Adipocyte (in vitro differentiated cells): ENCODE data around the gene AURKB.
"Not testable (repeated sequence)": the region's sequence is repeated elsewhere in the genome, so short reads cannot be mapped to it uniquely, and the experiment has no call there.

Source experiments
- DNase-seq: peaks from one replicate; pipeline ENCODE4 v3.0.0-alpha.2; 2015; ENCODE audit warnings: low read depth
- H3K27me3 ChIP-seq: replicated peaks from 2 replicates; pipeline ENCODE4 v1.7.0; 2013; ENCODE audit warnings: mild to moderate bottlenecking, low read length, moderate library complexity; ENCODE audit not compliant: control insufficient read depth, insufficient read depth
- H3K36me3 ChIP-seq: 2 replicates; pipeline ENCODE4 v1.7.0; 2013; ENCODE audit warnings: low read length, mild to moderate bottlenecking, moderate library complexity; ENCODE audit not compliant: control insufficient read depth, insufficient read depth, severe bottlenecking
- H3K4me1 ChIP-seq: 2 replicates; pipeline ENCODE4 v1.7.0; 2013; ENCODE audit warnings: mild to moderate bottlenecking, low read length, moderate library complexity; ENCODE audit not compliant: control insufficient read depth, insufficient read depth
- H3K4me3 ChIP-seq: 2 replicates; pipeline ENCODE4 v1.7.0; 2013; ENCODE audit warnings: mild to moderate bottlenecking, low read length, moderate library complexity
- H3K9ac ChIP-seq: 2 replicates; pipeline ENCODE4 v1.7.0; 2013; ENCODE audit warnings: mild to moderate bottlenecking, low read length, moderate library complexity
- H3K9me3 ChIP-seq: 2 replicates; pipeline ENCODE4 v1.7.0; 2013; ENCODE audit warnings: mild to moderate bottlenecking, low read length, moderate library complexity; ENCODE audit not compliant: control insufficient read depth

AURKB gene

GRCh38 chr17:8186446-8186786 lies 24.0 kb downstream of the AURKB start:
- Histone ChIP-seq H3K9ac (peak overlapping the region; percentile 84), H3K9me3 (no peaks in the 10 kb centered on the region), H3K27me3 (no peaks in the 10 kb centered on the region), H3K36me3 (no peaks in the 10 kb centered on the region), H3K4me1 (peaks cover 23% of the 10 kb centered on the region), H3K4me3 (peak overlapping the region; percentile 93)
- DNase-seq = no peak

GRCh38 chr17:8185582-8186445 lies 24.6 kb downstream of the AURKB start:
- Histone ChIP-seq H3K4me3 (peak overlapping the region; percentile 93), H3K36me3 (no peaks in the 10 kb centered on the region), H3K27me3 (no peaks in the 10 kb centered on the region), H3K9ac (peak overlapping the region; percentile 84), H3K9me3 (no peaks in the 10 kb centered on the region), H3K4me1 (peaks cover 22% of the 10 kb centered on the region)
- DNase-seq = peak; percentile 79

GRCh38 chr17:8176998-8177731 lies 33.2 kb downstream of the AURKB start:
- DNase-seq = no peak
- no peaks in the 10 kb centered on the region for H3K9me3 ChIP-seq
- peak overlapping the region; percentile 91 for H3K4me3 ChIP-seq
- H3K4me1 ChIP-seq = peaks cover 20% of the 10 kb centered on the region
- H3K36me3 ChIP-seq = no peaks in the 10 kb centered on the region
- peak overlapping the region; percentile 92 for H3K9ac ChIP-seq
- no peaks in the 10 kb centered on the region for H3K27me3 ChIP-seq

- H3K4me3 ChIP-seq = peak within 1 kb of the TSS; percentile 91
- peak within 1 kb of the TSS; percentile 92 for H3K9ac ChIP-seq
- peak; percentile 97 for DNase-seq
- H3K36me3 ChIP-seq = no peaks in the 10 kb centered on the region
- H3K9me3 ChIP-seq = no peaks in the 10 kb centered on the region
- H3K4me1 ChIP-seq = peaks cover 20% of the 10 kb centered on the region
- no peaks in the 10 kb centered on the region for H3K27me3 ChIP-seq
Measured at GRCh38 chr17:8176197-8176940, 34.0 kb downstream of the AURKB start, which contains the start of gene TMEM107. TSS of gene TMEM107 (minus strand) at chr17:8176380. CDS start at chr17:8176286, 94 bp downstream.

GRCh38 chr17:8175795-8176196 lies 34.6 kb downstream of the AURKB start:
- H3K9me3 ChIP-seq = no peaks in the 10 kb centered on the region
- no peaks in the 10 kb centered on the region for H3K36me3 ChIP-seq
- DNase-seq = peak; percentile 18
- peaks cover 20% of the 10 kb centered on the region for H3K4me1 ChIP-seq
- peak overlapping the region; percentile 91 for H3K4me3 ChIP-seq
- H3K9ac ChIP-seq = peak overlapping the region; percentile 92
- H3K27me3 ChIP-seq = no peaks in the 10 kb centered on the region

- peak overlapping the region; percentile 90 for H3K9ac ChIP-seq
- H3K36me3 ChIP-seq = no peaks in the 10 kb centered on the region
- peak overlapping the region; percentile 81 for H3K4me3 ChIP-seq
- DNase-seq = no peak
- no peaks in the 10 kb centered on the region for H3K27me3 ChIP-seq
- no peaks in the 10 kb centered on the region for H3K9me3 ChIP-seq
- H3K4me1 ChIP-seq = peaks cover 20% of the 10 kb centered on the region
Measured at GRCh38 chr17:8173871-8174322, 36.5 kb downstream of the AURKB start.

GRCh38 chr17:8173056-8173870 lies 37.1 kb downstream of the AURKB start:
- Histone ChIP-seq H3K36me3 (no peaks in the 10 kb centered on the region), H3K9ac (peak overlapping the region; percentile 90), H3K9me3 (no peaks in the 10 kb centered on the region), H3K4me1 (peaks cover 20% of the 10 kb centered on the region), H3K4me3 (peak overlapping the region; percentile 81), H3K27me3 (no peaks in the 10 kb centered on the region)
- peak; percentile 95 for DNase-seq

GRCh38 chr17:8170186-8170585 lies 40.2 kb downstream of the AURKB start:
- not testable (repeated sequence) for H3K9me3 ChIP-seq, DNase-seq, H3K27me3 ChIP-seq, H3K4me3 ChIP-seq, H3K36me3 ChIP-seq, H3K9ac ChIP-seq
- peaks cover 10% of the 10 kb centered on the region for H3K4me1 ChIP-seq

- peaks cover 20% of the 10 kb centered on the region for H3K4me1 ChIP-seq
- no peak overlapping the region for H3K4me3 ChIP-seq
- H3K36me3 ChIP-seq = no peaks in the 10 kb centered on the region
- H3K9me3 ChIP-seq = no peaks in the 10 kb centered on the region
- H3K9ac ChIP-seq = no peak overlapping the region
- no peaks in the 10 kb centered on the region for H3K27me3 ChIP-seq
- DNase-seq = no peak
Measured at GRCh38 chr17:8167526-8167925, 42.8 kb downstream of the AURKB start.

GRCh38 chr17:8166731-8167130 lies 43.6 kb downstream of the AURKB start:
- Histone ChIP-seq H3K4me3 (no peak overlapping the region), H3K27me3 (no peaks in the 10 kb centered on the region), H3K4me1 (peaks cover 24% of the 10 kb centered on the region), H3K36me3 (no peaks in the 10 kb centered on the region), H3K9ac (no peak overlapping the region), H3K9me3 (no peaks in the 10 kb centered on the region)
- no peak for DNase-seq
